Gastrocnemius medialis (tissue), 4 donors: ENCODE measurements around the gene ZWILCH. TPM values are rescaled to one million over a fixed set of nuclear protein-coding genes. Genes with fewer than 3 reads are reported as not detected.
"Not testable (repeated sequence)": the region's sequence is repeated elsewhere in the genome, so short reads cannot be mapped to it uniquely, and the experiment has no call there.

Source experiments
- ATAC-seq, 2 donors: fragments of 150-250 bp; one replicate each; pipeline ENCODE4 v1.9.1; 2016
- DNase-seq, 2 donors: peaks; one replicate each; pipeline ENCODE4 v3.0.0-alpha.2; 2019
- H3K27ac ChIP-seq, 4 donors: fragments of 200-600 bp; sonication (generic); 1 replicate in 1 of 4; 2 replicates in 3 of 4; pipeline ENCODE4 v1.5.1; 2016 to 2018; ENCODE audit warnings: mild to moderate bottlenecking in 2 of 4, moderate library complexity in 1 of 4
- H3K27me3 ChIP-seq, 3 donors: fragments of 200-600 bp; sonication (generic) in 2 of 3; 1 replicate in 1 of 3; 2 replicates in 2 of 3; pipeline versions ENCODE4 v1.5.1 to v1.6.0; 2016 to 2019; ENCODE audit warnings: mild to moderate bottlenecking in 1 of 3, moderate library complexity in 1 of 3
- H3K36me3 ChIP-seq, 2 donors: fragments of 200-600 bp; sonication (generic) in 1 of 2; one replicate each; pipeline ENCODE4 v1.5.1; 2017 to 2018
- H3K4me1 ChIP-seq, 2 donors: fragments of 200-600 bp; sonication (generic) in 1 of 2; one replicate each; pipeline ENCODE4 v1.5.1; 2016 to 2017; ENCODE audit warnings: mild to moderate bottlenecking in 2 of 2
- H3K4me3 ChIP-seq, 4 donors: fragments of 200-600 bp; sonication (generic) in 3 of 4; 1 replicate in 1 of 4; 2 replicates in 3 of 4; pipeline ENCODE4 v1.5.1; 2016 to 2019; ENCODE audit warnings: mild to moderate bottlenecking in 2 of 4
- H3K9me3 ChIP-seq, 3 donors: fragments of 200-600 bp; sonication (generic) in 2 of 3; 1 replicate in 1 of 3; 2 replicates in 2 of 3; pipeline ENCODE4 v1.5.1; 2016 to 2019
- CTCF ChIP-seq, 5 experiments: fragments of 450-650 bp in 3 of 5; fragments of 200-600 bp in 2 of 5; sonication (generic) in 2 of 5; IDR thresholded peaks in 4 of 5; conservative IDR thresholded peaks in 1 of 5; 1 replicate in 4 of 5; 2 replicates in 1 of 5; pipeline ENCODE4 v1.5.1; 2016 to 2019; ENCODE audit warnings: antibody characterized with exemption in 5 of 5, mild to moderate bottlenecking in 3 of 5, moderate library complexity in 3 of 5
- POLR2A ChIP-seq, 2 donors: fragments of 450-650 bp; IDR thresholded peaks; one replicate each; pipeline ENCODE4 v1.6.1; 2017; ENCODE audit warnings: antibody characterized with exemption in 2 of 2, mild to moderate bottlenecking in 2 of 2, moderate library complexity in 2 of 2
- in situ Hi-C, 4 donors: fragments of 200-750 bp; cut with MboI; loops; one replicate each; pipeline versions ENCODE4 v1.15.0 to v1.8.0; 2017; ENCODE audit warnings: low sequenced_read_pairs in 4 of 4
- intact Hi-C: fragments of 100-400 bp; cut with DNase I; formaldehyde crosslinking; loops from one replicate; pipeline ENCODE4 v1.15.1; 2023; ENCODE audit warnings: low total_unique reads
- total RNA-seq, 4 donors: library from RNA; depleted of rRNA; stranded (reverse); fragments of >200 nt; gene quantifications; one replicate each; pipeline versions ENCODE4 v1.1.0 to v1.2.3, GENCODE V29; 2016

Gene ZWILCH
- 10 to 100 TPM in 1 of 4 donors, 1 to 10 TPM in 3; 2.0 to 10.6 (median 2.4) TPM for total RNA-seq

- in situ Hi-C loops (loop anchor here in 1 of 4 donors (10.0 kb wide), 1 partner anchor 120 kb away; the partner anchor contains the start of gene MAP2K1), intact Hi-C loops (loop anchor here (2.0 kb wide), 1 partner anchor 118 kb away; the partner anchor contains the start of gene MAP2K1)
- DNase-seq (peak; percentile 41 to 67), ATAC-seq (peak; percentile 93 to 95)
- Histone ChIP-seq H3K4me3 (peak within 1 kb of the TSS; percentile 74 to 95 (median 87)), H3K27me3 (no peaks in the 10 kb centered on the region), H3K9me3 (no peaks in the 10 kb centered on the region), H3K36me3 (peaks cover 2 to 34% of the 10 kb centered on the region in 2 donors), H3K27ac (peak within 1 kb of the TSS; percentile 85 to 96 (median 92)), H3K4me1 (peaks cover 22 to 24% of the 10 kb centered on the region in 2 donors)
- TF ChIP-seq CTCF (IDR thresholded peaks at IDR 0.05 in 4 of 5, conservative IDR thresholded peaks at IDR 0.05 in 1 of 5) (peak in 2 of 5 experiments; percentile 14 to 38), POLR2A (IDR thresholded peaks at IDR 0.05) (peak; percentile 96 to 99)
Measured at GRCh38 chr15:66504563-66505429, at the start of gene ZWILCH, which contains the start of gene RPL4. Gene ZWILCH, plus strand, starts transcription at chr15:66505326. Its CDS starts 13 bp downstream, at chr15:66505339. Gene RPL4, minus strand, starts transcription at chr15:66504855. Its CDS starts 65 bp downstream, at chr15:66504790.

DNA sequence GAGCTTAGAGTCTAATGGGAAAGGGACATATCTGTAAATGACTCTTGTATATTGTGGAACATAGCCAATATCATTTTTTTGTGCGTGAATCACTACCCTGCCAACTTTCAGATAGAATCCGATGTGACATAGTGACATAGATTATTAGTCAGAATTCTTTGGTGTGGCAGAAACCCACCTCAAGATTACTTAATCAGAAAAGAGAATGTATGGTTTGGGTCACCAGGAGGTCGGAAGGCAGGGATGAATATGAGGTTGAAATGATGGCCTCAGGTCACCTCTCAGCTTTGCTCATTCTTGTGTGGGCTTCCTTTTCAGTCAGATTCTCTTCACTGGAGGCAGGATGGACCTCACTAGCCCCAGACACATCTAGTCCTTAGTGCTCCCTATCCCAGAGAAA is 48.9 kb upstream of the ZWILCH start:
- Histone ChIP-seq H3K9me3 (no peaks in the 10 kb centered on the region), H3K4me1 (peaks cover 5 to 14% of the 10 kb centered on the region in 2 donors), H3K27me3 (no peaks in the 10 kb centered on the region), H3K27ac (no peak overlapping the region), H3K36me3 (peaks cover 0 to 5% of the 10 kb centered on the region in 2 donors), H3K4me3 (no peak overlapping the region)
- TF ChIP-seq POLR2A (IDR thresholded peaks at IDR 0.05) (no peak), CTCF (IDR thresholded peaks at IDR 0.05 in 4 of 5, conservative IDR thresholded peaks at IDR 0.05 in 1 of 5) (no peak)
- no peak for DNase-seq
- in situ Hi-C loops (no loop called here), intact Hi-C loops (no loop called here)
- no peak for ATAC-seq

GRCh38 chr15:66459818-66460615 is 45.1 kb upstream of the ZWILCH start:
- intact Hi-C loops (no loop called here), in situ Hi-C loops (no loop called here)
- TF ChIP-seq POLR2A (IDR thresholded peaks at IDR 0.05) (no peak), CTCF (IDR thresholded peaks at IDR 0.05 in 4 of 5, conservative IDR thresholded peaks at IDR 0.05 in 1 of 5) (no peak)
- ATAC-seq: no peak
- H3K27ac ChIP-seq: no peak overlapping the region
- DNase-seq: no peak
- no peaks in the 10 kb centered on the region for H3K9me3 ChIP-seq
- no peaks in the 10 kb centered on the region for H3K4me1 ChIP-seq
- no peaks in the 10 kb centered on the region for H3K27me3 ChIP-seq
- H3K36me3 ChIP-seq: peaks cover 0 to 5% of the 10 kb centered on the region in 2 donors
- no peak overlapping the region for H3K4me3 ChIP-seq

- H3K27ac ChIP-seq, H3K27me3 ChIP-seq, H3K4me3 ChIP-seq, intact Hi-C loops, H3K36me3 ChIP-seq, DNase-seq, in situ Hi-C loops, H3K4me1 ChIP-seq, ATAC-seq, H3K9me3 ChIP-seq: not testable (repeated sequence)
Measured at GRCh38 chr15:66461294-66461693, 43.8 kb upstream of the ZWILCH start.
